H1 (cell line): Measurements from ENCODE around the gene GASK1B. TPM values are rescaled to one million over a fixed set of nuclear protein-coding genes. Genes with fewer than 3 reads are reported as not detected.

ENCODE experiments used
- CTCF ChIA-PET: fragments of 300-600 bp; sonication (Branson Sonifier 250); formaldehyde crosslinking; loops from one replicate; lab custom pipeline; 2021; ENCODE audit not compliant: partially characterized antibody; lab: Charles Lee
- POLR2A ChIA-PET: fragments of 300-600 bp; sonication (Branson Sonifier 250); formaldehyde crosslinking; loops from one replicate; lab custom pipeline; 2021; ENCODE audit warnings: inconsistent platforms; ENCODE audit not compliant: partially characterized antibody; lab: Charles Lee
- DNase-seq, 2 experiments: peaks; one replicate each; pipeline versions ENCODE4 v3.0.0 to v3.0.0-alpha.2; 2010 to 2022; ENCODE audit warnings: low spot score in 2 of 2, low read depth in 1 of 2, mixed read lengths in 1 of 2
- FAIRE-seq: peaks from 2 replicates; lab custom pipeline; 2011; peaks lifted over from hg19 to GRCh38; lab: Jason Lieb, UNC
- H2AFZ ChIP-seq: 2 replicates; pipeline ENCODE4 v1.8.1; 2012; ENCODE audit warnings: low read length, inconsistent platforms
- H2AK5ac ChIP-seq: 2 replicates; pipeline ENCODE4 v1.6.1; 2013; ENCODE audit warnings: low read depth, low read length
- H2BK120ac ChIP-seq: replicated peaks from 2 replicates; pipeline ENCODE3; 2013; ENCODE audit warnings: low read depth, low read length, inconsistent platforms
- H2BK12ac ChIP-seq: 2 replicates; pipeline ENCODE4 v1.6.1; 2013; ENCODE audit warnings: low read depth, low read length
- H2BK15ac ChIP-seq: 2 replicates; pipeline ENCODE4 v1.6.1; 2013; ENCODE audit warnings: low read length
- H2BK20ac ChIP-seq: 2 replicates; pipeline ENCODE4 v1.6.1; 2013; ENCODE audit warnings: low read length
- H2BK5ac ChIP-seq: 2 replicates; pipeline ENCODE4 v1.6.1; 2013; ENCODE audit warnings: low read depth, low read length
- H3K14ac ChIP-seq: 2 replicates; pipeline ENCODE4 v1.6.1; 2013; ENCODE audit warnings: inconsistent platforms; ENCODE audit not compliant: insufficient read length
- H3K18ac ChIP-seq: 2 replicates; pipeline ENCODE4 v1.6.1; 2013; ENCODE audit warnings: low read length; ENCODE audit errors: extremely low read depth
- H3K23ac ChIP-seq: 2 replicates; pipeline ENCODE4 v1.6.1; 2013; ENCODE audit warnings: inconsistent platforms; ENCODE audit not compliant: insufficient read length
- H3K23me2 ChIP-seq: 2 replicates; pipeline ENCODE4 v1.6.1; 2013; ENCODE audit warnings: low read depth, low read length
- H3K27ac ChIP-seq: 2 replicates; pipeline ENCODE4 v1.6.1; 2011; ENCODE audit warnings: low read depth, low read length, inconsistent platforms
- H3K27me3 ChIP-seq, 4 experiments: replicated peaks in 1 of 4; 1 replicate in 1 of 4; 2 replicates in 3 of 4; pipeline versions ENCODE4 v1.6.1 to v1.8.1; 2011 to 2013; ENCODE audit warnings: low read length in 3 of 4, mild to moderate bottlenecking in 3 of 4, inconsistent platforms in 2 of 4, mixed read lengths in 2 of 4, moderate library complexity in 1 of 4; ENCODE audit not compliant: control insufficient read depth in 3 of 4, insufficient read depth in 3 of 4; ENCODE audit errors: extremely low read depth in 1 of 4
- H3K36me3 ChIP-seq, 4 experiments: 2 replicates each; pipeline versions ENCODE4 v1.6.1 to v1.8.1; 2011 to 2013; ENCODE audit warnings: mild to moderate bottlenecking in 4 of 4, low read length in 3 of 4, moderate library complexity in 2 of 4, control low read depth in 1 of 4, inconsistent platforms in 1 of 4; ENCODE audit not compliant: insufficient read depth in 4 of 4, control insufficient read depth in 2 of 4
- H3K4ac ChIP-seq: replicated peaks from 2 replicates; pipeline ENCODE3; 2013; ENCODE audit warnings: low read length, low read depth, mixed read lengths, inconsistent platforms; ENCODE audit not compliant: insufficient read length
- H3K4me1 ChIP-seq, 4 experiments: replicated peaks in 1 of 4; 1 replicate in 1 of 4; 2 replicates in 3 of 4; pipeline versions ENCODE4 v1.6.1 to v1.8.1; 2011 to 2013; ENCODE audit warnings: low read length in 3 of 4, inconsistent platforms in 2 of 4, mixed read lengths in 1 of 4; ENCODE audit not compliant: insufficient read depth in 4 of 4, control insufficient read depth in 3 of 4
- H3K4me2 ChIP-seq, 2 experiments: 2 replicates each; pipeline versions ENCODE4 v1.6.1 to v1.8.1; 2011 to 2013; ENCODE audit warnings: low read depth in 2 of 2, low read length in 2 of 2, control low read depth in 1 of 2, inconsistent platforms in 1 of 2, mild to moderate bottlenecking in 1 of 2; ENCODE audit not compliant: insufficient read depth in 1 of 2
- H3K4me3 ChIP-seq, 4 experiments: fragments of 200-600, 300-600 bp in 1 of 4; sonication (generic), shearing (Covaris generic), sonication (Bioruptor Twin) in 1 of 4; 2 replicates each; pipeline versions ENCODE4 v1.5.1 to v1.8.1; 2011 to 2016; ENCODE audit warnings: low read length in 4 of 4, low read depth in 3 of 4, control low read depth in 2 of 4, inconsistent platforms in 2 of 4, mild to moderate bottlenecking in 2 of 4, mixed read lengths in 1 of 4, moderate library complexity in 1 of 4; ENCODE audit not compliant: insufficient read depth in 2 of 4; ENCODE audit errors: extremely low read depth in 1 of 4
- H3K56ac ChIP-seq: replicated peaks from 2 replicates; pipeline ENCODE3; 2013; ENCODE audit warnings: low read depth, mild to moderate bottlenecking, mixed read lengths, low read length, inconsistent platforms; ENCODE audit not compliant: insufficient read length
- H3K79me1 ChIP-seq: 2 replicates; pipeline ENCODE4 v1.6.1; 2013; ENCODE audit warnings: low read depth, low read length, control low read depth
- H3K79me2 ChIP-seq, 2 experiments: 2 replicates each; pipeline versions ENCODE4 v1.6.1 to v1.8.1; 2012 to 2013; ENCODE audit warnings: low read length in 2 of 2, mild to moderate bottlenecking in 2 of 2, inconsistent platforms in 1 of 2; ENCODE audit not compliant: insufficient read depth in 2 of 2, control insufficient read depth in 1 of 2
- H3K9ac ChIP-seq, 4 experiments: replicated peaks in 1 of 4; 1 replicate in 1 of 4; 2 replicates in 3 of 4; pipeline versions ENCODE4 v1.6.1 to v1.8.1; 2011 to 2013; ENCODE audit warnings: low read depth in 3 of 4, low read length in 3 of 4, control low read depth in 2 of 4, mild to moderate bottlenecking in 2 of 4, moderate library complexity in 2 of 4, inconsistent platforms in 1 of 4; ENCODE audit errors: extremely low read depth in 1 of 4
- H3K9me3 ChIP-seq, 2 experiments: 2 replicates each; pipeline versions ENCODE4 v1.6.1 to v1.8.1; 2012 to 2013; ENCODE audit warnings: mild to moderate bottlenecking in 2 of 2, moderate library complexity in 2 of 2, control low read depth in 1 of 2, inconsistent platforms in 1 of 2, low read depth in 1 of 2, low read length in 1 of 2, mixed read lengths in 1 of 2; ENCODE audit not compliant: insufficient read depth in 2 of 2
- H4K20me1 ChIP-seq, 2 experiments: replicated peaks in 1 of 2; 2 replicates each; pipeline versions ENCODE3 to v1.8.1; 2011 to 2013; ENCODE audit warnings: inconsistent platforms in 2 of 2, low read length in 2 of 2, mild to moderate bottlenecking in 1 of 2; ENCODE audit not compliant: insufficient read depth in 2 of 2, control insufficient read depth in 1 of 2
- H4K5ac ChIP-seq: 2 replicates; pipeline ENCODE4 v1.6.1; 2013; ENCODE audit warnings: low read length, low read depth, mixed read lengths, inconsistent platforms; ENCODE audit not compliant: insufficient read length
- H4K8ac ChIP-seq: 2 replicates; pipeline ENCODE4 v1.8.0; 2013; ENCODE audit warnings: mild to moderate bottlenecking, moderate library complexity, low read length, inconsistent platforms; ENCODE audit not compliant: insufficient read depth; ENCODE audit errors: extremely low read depth
- H4K91ac ChIP-seq: replicated peaks from 2 replicates; pipeline ENCODE3; 2013; ENCODE audit warnings: low read length, mixed read lengths, inconsistent platforms; ENCODE audit not compliant: insufficient read length
- CTBP2 ChIP-seq: IDR thresholded peaks from 2 replicates; pipeline ENCODE4 v1.7.0; 2011; ENCODE audit warnings: borderline replicate concordance, mild to moderate bottlenecking, moderate library complexity, mixed read lengths, low read length; ENCODE audit not compliant: insufficient read depth, insufficient read length
- EP300 ChIP-seq, 2 experiments: IDR thresholded peaks; 1 replicate in 1 of 2; 2 replicates in 1 of 2; pipeline ENCODE4 v1.6.1; 2011 to 2012; ENCODE audit warnings: low read depth in 2 of 2, low read length in 2 of 2, mild to moderate bottlenecking in 2 of 2, borderline replicate concordance in 1 of 2, inconsistent platforms in 1 of 2, moderate library complexity in 1 of 2
- MAFK ChIP-seq: IDR thresholded peaks from 2 replicates; pipeline ENCODE4 v1.6.1; 2012; ENCODE audit warnings: low read depth, mild to moderate bottlenecking, improper control_type of control experiment, low read length
- NANOG ChIP-seq: IDR thresholded peaks from 2 replicates; pipeline ENCODE4 v1.6.1; 2011; ENCODE audit warnings: low read length, low read depth, mild to moderate bottlenecking, inconsistent platforms; ENCODE audit not compliant: insufficient read depth, poor library complexity, severe bottlenecking
- PHF8 ChIP-seq: fragments of 200-600 bp; sonication (generic); conservative IDR thresholded peaks from 2 replicates; pipeline ENCODE4 v1.7.1; 2012; ENCODE audit warnings: low read depth, mild to moderate bottlenecking, inconsistent platforms, low read length, moderate library complexity
- TAF1 ChIP-seq: IDR thresholded peaks from 2 replicates; pipeline ENCODE4 v1.6.1; 2011; ENCODE audit warnings: mild to moderate bottlenecking, low read depth, low read length
- ZNF274 ChIP-seq: IDR thresholded peaks from 2 replicates; pipeline ENCODE4 v1.7.0; 2012; ENCODE audit warnings: low read length, borderline replicate concordance; ENCODE audit errors: extremely low read depth
- WGBS, 2 experiments: shearing (Covaris generic) in 1 of 2; methylation state at CpG; one replicate each; pipeline versions ENCODE4 v1.1.6 to v1.1.7; 2013 to 2015; ENCODE audit warnings: low lambda C conversion rate in 2 of 2, mixed read lengths in 2 of 2, inconsistent platforms in 1 of 2, low coverage in 1 of 2, missing lambda C conversion rate in 1 of 2; ENCODE audit not compliant: insufficient replicate concordance in 2 of 2, insufficient coverage in 1 of 2, insufficient read length in 1 of 2; ENCODE audit errors: extremely low coverage in 1 of 2, missing lambda C conversion rate in 1 of 2; 5-methylcytosine and 5-hydroxymethylcytosine counted together
- polyA plus RNA-seq, 7 experiments: library from polyadenylated mRNA; depleted of rRNA in 3 of 7; stranded (reverse) in 5 of 7; unstranded in 2 of 7; fragments of >200 nt in 5 of 7; fragments of 200-250 nt in 2 of 7; gene quantifications; 1 replicate in 5 of 7; 2 replicates in 1 of 7; 4 replicates in 1 of 7; pipeline versions ENCODE4 v1.2.1 to v1.2.3, GENCODE V29; 2011 to 2013; ENCODE audit warnings: missing spikeins in 2 of 7, mixed read lengths in 2 of 7
- total RNA-seq: library from RNA; stranded (reverse); fragmentation: NEBNext Ultra II Directional; extraction: Animal tissue kit (Norgen Biotek cat#: 25700); gene quantifications from 2 replicates; pipeline ENCODE4 v1.2.1, GENCODE V29; 2021

Gene GASK1B
- total and polyA plus RNA-seq, 2 of the 8 experiments (the other 6 are each of a cell fraction or from before 2014, with no cell fraction given) = not detected

GRCh38 chr4:158211222-158211621, 38.4 kb upstream of the GASK1B start:
- Histone ChIP-seq H3K18ac (no peak overlapping the region), H4K91ac (no peak overlapping the region), H3K4me2 (peak overlapping the region in 1 of 2 experiments; percentile 68; a peak in 3 of 4 replicates), H3K4me3 (peak overlapping the region in 1 of 4 experiments; percentile 61; a peak in 2 of 8 replicates), H2BK5ac (no peak overlapping the region), H2AK5ac (no peak overlapping the region), H3K9ac (no peak overlapping the region), H3K27me3 (no peaks in the 10 kb centered on the region), H3K79me1 (no peaks in the 10 kb centered on the region), H4K5ac (no peak overlapping the region), H2AFZ (0 out of 2 replicates have a peak overlapping the region, but pooled peaks have one; percentile 1), H2BK15ac (no peak overlapping the region), H3K9me3 (no peaks in the 10 kb centered on the region), H4K8ac (no peak overlapping the region), H4K20me1 (no peaks in the 10 kb centered on the region), H3K36me3 (no peaks in the 10 kb centered on the region), H3K23ac (no peak overlapping the region), H2BK12ac (no peak overlapping the region), H3K56ac (no peak overlapping the region), H3K14ac (no peak overlapping the region), H2BK120ac (no peak overlapping the region), H3K79me2 (no peaks in the 10 kb centered on the region), H3K4ac (no peak overlapping the region), H3K4me1 (no peaks in the 10 kb centered on the region; a peak in 1 of 7 replicates), H2BK20ac (no peak overlapping the region), H3K27ac (no peak overlapping the region), H3K23me2 (no peaks in the 10 kb centered on the region; the same call in 1 of the 2 replicates)
- TF ChIP-seq MAFK (no peak), NANOG (no peak), ZNF274 (no peak), EP300 (IDR thresholded peaks at IDR 0.05; ENCODE audit: borderline replicate concordance in 1 of 2, low read depth in 2 of 2, low read length in 2 of 2) (no peak), CTBP2 (no peak), PHF8 (no peak), TAF1 (no peak)
- DNase-seq (no peak), FAIRE-seq (peak; percentile 55)
- 72% methylated on average over 3 of the region's 3 CpGs; no CpG with 5 or more reads in 1 of the 2 experiments for WGBS, 2 experiments
- POLR2A ChIA-PET = no interaction called here
- CTCF ChIA-PET = interaction anchor here (0.9 to 2.0 kb wide), 4 partner anchors 19 to 652 kb away, joined by 3 to 4 read pairs (median 3); no protein-coding TSS in a partner anchor
